K562 (cell line): ENCODE data around the gene ZFAND2B. TPM values are rescaled to one million over a fixed set of nuclear protein-coding genes. Genes with fewer than 3 reads are reported as not detected.

Experiments used
- ADNP ChIP-seq: fragments of 200-800 bp; sonication (Bioruptor generic); IDR thresholded peaks from 2 replicates; pipeline ENCODE4 v1.6.1; 2016; ENCODE audit warnings: missing genetic modification characterization, missing compliant biosample characterization
- E2F6 ChIP-seq, 2 experiments: IDR thresholded peaks; 2 replicates each; pipeline ENCODE4 v1.6.1; 2011; ENCODE audit warnings: borderline replicate concordance in 1 of 2, control low read depth in 1 of 2, low read depth in 1 of 2, low read length in 1 of 2, mild to moderate bottlenecking in 1 of 2, mixed read lengths in 1 of 2, moderate library complexity in 1 of 2; ENCODE audit not compliant: insufficient read depth in 1 of 2, insufficient read length in 1 of 2, poor library complexity in 1 of 2, severe bottlenecking in 1 of 2; ENCODE audit errors: extremely low read depth in 1 of 2
- PHF8 ChIP-seq: fragments of 200-600 bp; sonication (generic); IDR thresholded peaks from 2 replicates; pipeline ENCODE4 v1.6.1; 2012; ENCODE audit warnings: mixed run types, mild to moderate bottlenecking, inconsistent platforms, low read length, moderate library complexity, borderline replicate concordance
- SUPT5H ChIP-seq: fragments of 450-650 bp; IDR thresholded peaks from 2 replicates; pipeline ENCODE4 v1.6.1; 2016
- TAL1 ChIP-seq: fragments of 450-650 bp; IDR thresholded peaks from 2 replicates; pipeline ENCODE4 v1.6.1; 2016; ENCODE audit warnings: mild to moderate bottlenecking
- TFAP4 ChIP-seq: sonication (generic); formaldehyde crosslinking; IDR thresholded peaks from 2 replicates; pipeline ENCODE4 v1.8.0; 2022; ENCODE audit warnings: missing genetic modification reagents, mild to moderate bottlenecking, moderate library complexity, borderline replicate concordance
- ZFX ChIP-seq: sonication (generic); formaldehyde crosslinking; IDR thresholded peaks from 2 replicates; pipeline ENCODE4 v1.8.0; 2022; ENCODE audit warnings: mild to moderate bottlenecking, missing genetic modification reagents, moderate library complexity
- ZNF518B ChIP-seq: fragments of 250-450 bp; sonication (Bioruptor Pico); IDR thresholded peaks from 2 replicates; pipeline ENCODE4 v1.5.0; 2021; ENCODE audit warnings: mild to moderate bottlenecking, moderate library complexity
- ZNF609 ChIP-seq: sonication (generic); formaldehyde crosslinking; IDR thresholded peaks from 2 replicates; pipeline ENCODE4 v1.8.1; 2023; ENCODE audit warnings: missing genetic modification reagents, mild to moderate bottlenecking, borderline replicate concordance
- ZNF740 ChIP-seq, 3 experiments: fragments of 200-800 bp in 1 of 3; sonication (Bioruptor generic) in 1 of 3; sonication (generic) in 1 of 3; formaldehyde crosslinking in 1 of 3; IDR thresholded peaks; 2 replicates each; pipeline versions ENCODE4 v1.6.1 to v1.8.0; 2016 to 2022; ENCODE audit warnings: mild to moderate bottlenecking in 2 of 3, missing compliant biosample characterization in 2 of 3, missing genetic modification characterization in 2 of 3, missing genetic modification reagents in 1 of 3
- polyA plus RNA-seq, 8 experiments: library from polyadenylated mRNA; depleted of rRNA in 4 of 8; stranded (reverse) in 5 of 8; unstranded in 3 of 8; fragments of >200 nt; fragmentation: Nextera tagmentation in 2 of 8; fragmentation: Illumina TruSeq in 1 of 8; extraction: Ambion mirVana in 2 of 8; extraction: Trizol in 1 of 8; gene quantifications; 2 replicates each; pipeline versions ENCODE4 v1.2.1 to v1.2.3, GENCODE V29; 2011 to 2014; ENCODE audit warnings: inconsistent platforms in 1 of 8, missing spikeins in 1 of 8
- total RNA-seq, 7 experiments: library from RNA; depleted of rRNA in 6 of 7; stranded (reverse); fragments of >200 nt in 6 of 7; fragmentation: Illumina TruSeq in 2 of 7; extraction: Trizol in 2 of 7; gene quantifications; 2 replicates each; pipeline versions ENCODE4 v1.2.1 to v1.2.3, GENCODE V29; 2011 to 2021; ENCODE audit warnings: low replicate concordance in 1 of 7
- TF ChIP-seq, protein P1 (sequence below): fragments of 450-650 bp; IDR thresholded peaks from one replicate; pipeline ENCODE4 v1.6.1; 2018; ENCODE audit warnings: mild to moderate bottlenecking, moderate library complexity; ENCODE audit not compliant: partially characterized antibody

The ZFAND2B gene
- total and polyA plus RNA-seq, 9 of the 15 experiments (the other 6 are each of a cell fraction or from before 2014, with no cell fraction given) = 9.9 to 33.3 (median 26.1) TPM

DNA sequence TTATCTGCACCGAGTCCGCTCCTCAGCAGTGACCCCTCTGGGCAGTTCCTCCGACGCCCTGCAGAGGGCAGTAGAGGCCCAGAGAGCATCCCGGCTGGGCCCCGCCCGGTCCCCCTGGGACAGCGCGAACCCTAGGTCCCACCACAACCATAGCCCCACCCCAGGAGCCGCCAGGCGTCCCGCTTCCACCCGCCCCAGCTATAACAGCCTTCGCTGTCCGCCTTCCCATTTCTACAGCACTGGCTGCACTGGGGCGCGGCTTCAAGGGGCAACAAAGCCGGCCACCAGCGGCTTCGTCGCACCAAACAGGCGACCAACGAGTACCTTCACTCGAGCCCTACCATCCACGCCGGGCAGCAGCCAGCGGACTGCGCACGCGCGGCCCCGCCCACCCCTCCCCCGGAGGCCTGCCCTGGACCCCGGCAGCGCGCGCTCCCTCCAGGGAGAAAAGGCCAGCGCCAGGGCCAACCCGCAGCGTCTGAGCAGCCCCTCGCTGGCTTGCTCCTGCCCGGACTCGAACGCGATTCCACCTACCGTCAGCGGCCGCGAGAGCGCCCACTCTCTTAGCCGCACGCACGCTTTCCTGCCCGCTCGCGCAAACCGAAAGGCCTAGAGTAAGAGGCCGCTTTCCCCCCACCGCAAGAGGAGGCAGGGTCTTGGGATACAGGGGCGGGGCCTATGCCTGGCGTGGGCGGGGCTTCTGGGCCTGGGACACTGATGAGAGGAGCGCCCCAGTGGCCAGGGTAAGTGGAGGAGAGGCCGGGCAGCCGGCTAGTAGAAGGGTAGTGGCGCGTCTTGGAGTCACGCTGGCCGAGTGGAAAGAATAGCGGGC, 46.2 kb upstream of the ZFAND2B start, which contains the start of gene NHEJ1 (continued):
- peak; percentile 65; the same call in 1 of the 2 replicates for TF ChIP-seq ZNF740 (CRISPR knock-in tag; IDR thresholded peaks at IDR 0.05)
- no peak for TF ChIP-seq ZNF740 (tag; IDR thresholded peaks at IDR 0.05)
- peak; percentile 71; the same call in 1 of the 2 replicates for TF ChIP-seq TFAP4
- TF ChIP-seq, protein P1, sequence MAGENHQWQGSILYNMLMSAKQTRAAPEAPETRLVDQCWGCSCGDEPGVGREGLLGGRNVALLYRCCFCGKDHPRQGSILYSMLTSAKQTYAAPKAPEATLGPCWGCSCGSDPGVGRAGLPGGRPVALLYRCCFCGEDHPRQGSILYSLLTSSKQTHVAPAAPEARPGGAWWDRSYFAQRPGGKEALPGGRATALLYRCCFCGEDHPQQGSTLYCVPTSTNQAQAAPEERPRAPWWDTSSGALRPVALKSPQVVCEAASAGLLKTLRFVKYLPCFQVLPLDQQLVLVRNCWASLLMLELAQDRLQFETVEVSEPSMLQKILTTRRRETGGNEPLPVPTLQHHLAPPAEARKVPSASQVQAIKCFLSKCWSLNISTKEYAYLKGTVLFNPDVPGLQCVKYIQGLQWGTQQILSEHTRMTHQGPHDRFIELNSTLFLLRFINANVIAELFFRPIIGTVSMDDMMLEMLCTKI = no peak
- no peak for TF ChIP-seq ZNF609
- no peak for TF ChIP-seq ADNP (tag)
- peak; percentile 24 to 27 for TF ChIP-seq E2F6 (IDR thresholded peaks at IDR 0.05; ENCODE audit: borderline replicate concordance in 1 of 2, extremely low read depth in 1 of 2, insufficient read depth in 1 of 2, insufficient read length in 1 of 2, low read depth in 1 of 2, low read length in 1 of 2, poor library complexity in 1 of 2, severe bottlenecking in 1 of 2)
- TF ChIP-seq ZNF518B (CRISPR knock-in tag) = no peak
- peak; percentile 92 for TF ChIP-seq PHF8
- TF ChIP-seq ZFX (CRISPR knock-in tag) = peak; percentile 97
- no peak for TF ChIP-seq TAL1
- peak; percentile 86 for TF ChIP-seq SUPT5H
